OCI-LY7 (cell line): ENCODE results near the gene APEX2. TPM values are rescaled to one million over a fixed set of nuclear protein-coding genes. Genes with fewer than 3 reads are reported as not detected.

Source experiments
- BruUV-seq: library from RNA; stranded (reverse); fragments of 400-500 nt; replicated peaks from 2 replicates; lab custom pipeline; 2021; lab: Mats Ljungman, UMichigan
- CTCF ChIA-PET: fragments of 300-600 bp; sonication (Branson Sonifier 250); formaldehyde crosslinking; loops from one replicate; lab custom pipeline; 2022; ENCODE audit warnings: antibody characterized with exemption; ENCODE audit not compliant: unreplicated experiment; lab: Charles Lee
- POLR2A ChIA-PET: fragments of 300-600 bp; sonication (Branson Sonifier 250); formaldehyde crosslinking; loops from one replicate; lab custom pipeline; 2022; ENCODE audit warnings: antibody characterized with exemption; lab: Charles Lee
- DNase-seq: peaks from one replicate; pipeline ENCODE4 v3.0.0-alpha.2; 2015; ENCODE audit warnings: low spot score
- H2AFZ ChIP-seq: fragments of 200-600 bp; sonication (generic), shearing (Covaris generic); 2 replicates; pipeline ENCODE4 v1.6.1; 2014; ENCODE audit warnings: mild to moderate bottlenecking, antibody characterized with exemption, low read length, moderate library complexity
- H3K27ac ChIP-seq: fragments of 200-600 bp; sonication (generic); 2 replicates; pipeline ENCODE4 v1.5.1; 2014; ENCODE audit warnings: mixed run types, low read depth, mild to moderate bottlenecking, moderate library complexity, low read length, inconsistent platforms; ENCODE audit not compliant: poor library complexity, severe bottlenecking
- H3K36me3 ChIP-seq: fragments of 200-600 bp; sonication (generic); 2 replicates; pipeline ENCODE4 v1.6.1; 2014; ENCODE audit warnings: mild to moderate bottlenecking, antibody characterized with exemption, low read length, moderate library complexity, mixed read lengths; ENCODE audit not compliant: insufficient read depth
- H3K4me1 ChIP-seq: fragments of 200-600 bp; sonication (generic); 2 replicates; pipeline ENCODE4 v1.5.1; 2014; ENCODE audit warnings: mild to moderate bottlenecking, low read length; ENCODE audit not compliant: insufficient read depth, poor library complexity, severe bottlenecking
- H3K4me2 ChIP-seq: fragments of 200-600 bp; sonication (generic); 2 replicates; pipeline ENCODE4 v1.6.1; 2014; ENCODE audit warnings: mild to moderate bottlenecking, low read length
- H3K4me3 ChIP-seq: fragments of 200-600 bp; sonication (generic); 2 replicates; pipeline ENCODE4 v1.5.1; 2014; ENCODE audit warnings: mild to moderate bottlenecking, low read depth, low read length; ENCODE audit not compliant: poor library complexity, severe bottlenecking
- H3K79me2 ChIP-seq: fragments of 200-600 bp; sonication (generic); 2 replicates; pipeline ENCODE4 v1.6.1; 2016; ENCODE audit warnings: low read depth, mild to moderate bottlenecking, low read length, moderate library complexity, mixed read lengths; ENCODE audit not compliant: insufficient read depth
- H3K9me2 ChIP-seq: fragments of 200-600 bp; sonication (generic); 2 replicates; pipeline ENCODE4 v1.6.1; 2016; ENCODE audit warnings: mild to moderate bottlenecking, low read length, mixed read lengths; ENCODE audit not compliant: insufficient read depth
- H3K9me3 ChIP-seq: fragments of 200-600 bp; sonication (generic); 2 replicates; pipeline ENCODE4 v1.6.1; 2014; ENCODE audit warnings: mild to moderate bottlenecking, mixed run types, low read length, mixed read lengths
- H4K20me1 ChIP-seq: fragments of 200-600 bp; sonication (generic); 2 replicates; pipeline ENCODE4 v1.6.1; 2014; ENCODE audit warnings: mild to moderate bottlenecking, antibody characterized with exemption, low read length, moderate library complexity, mixed read lengths; ENCODE audit not compliant: insufficient read depth
- CTCF ChIP-seq: fragments of 200-600 bp; sonication (generic); conservative IDR thresholded peaks from 2 replicates; pipeline ENCODE4 v1.5.1; 2014; ENCODE audit warnings: mild to moderate bottlenecking, antibody characterized with exemption, low read length, moderate library complexity, mixed read lengths
- EZH2phosphoT487 ChIP-seq: fragments of 200-600 bp; sonication (generic); IDR thresholded peaks from 2 replicates; pipeline ENCODE4 v1.6.1; 2018; ENCODE audit warnings: low read depth, borderline replicate concordance, mild to moderate bottlenecking, mixed run types, antibody characterized with exemption, low read length, moderate library complexity, mixed read lengths
- intact Hi-C: fragments of 100-400 bp; cut with micrococcal nuclease; formaldehyde crosslinking; loops from one replicate; pipeline ENCODE4 v1.10.0; 2022; ENCODE audit not compliant: unreplicated experiment
- total RNA-seq, 2 experiments: library from RNA; depleted of rRNA in 1 of 2; stranded (reverse); fragments of >200 nt in 1 of 2; shearing (Covaris generic) in 1 of 2; gene quantifications; 2 replicates each; pipeline ENCODE4 v1.2.3, GENCODE V29; 2014 to 2022

APEX2 gene
- total RNA-seq, 2 experiments from 2014 or later, result 14.2 to 32.9 TPM

GRCh38 chrX:55026143-55026542, 26.0 kb downstream of the APEX2 start:
- no peaks in the 10 kb centered on the region for H3K36me3 ChIP-seq
- H2AFZ ChIP-seq, result no peak overlapping the region
- no TSS peak for BruUV-seq
- CTCF ChIA-PET, result no interaction called here
- no peak overlapping the region for H3K4me2 ChIP-seq
- no peak for TF ChIP-seq CTCF
- no peak for TF ChIP-seq EZH2phosphoT487
- H3K9me3 ChIP-seq, result no peaks in the 10 kb centered on the region
- H4K20me1 ChIP-seq, result no peaks in the 10 kb centered on the region
- no peaks in the 10 kb centered on the region for H3K4me1 ChIP-seq
- DNase-seq, result no peak
- H3K27ac ChIP-seq, result no peak overlapping the region
- no peaks in the 10 kb centered on the region for H3K9me2 ChIP-seq
- no peak overlapping the region for H3K4me3 ChIP-seq
- intact Hi-C loops, result no loop called here
- POLR2A ChIA-PET, result no interaction called here
- no peaks in the 10 kb centered on the region for H3K79me2 ChIP-seq

- Histone ChIP-seq H3K27ac (no peak overlapping the region), H3K9me2 (no peaks in the 10 kb centered on the region), H3K79me2 (no peaks in the 10 kb centered on the region), H3K36me3 (no peaks in the 10 kb centered on the region), H3K9me3 (no peaks in the 10 kb centered on the region), H3K4me1 (no peaks in the 10 kb centered on the region), H4K20me1 (no peaks in the 10 kb centered on the region), H3K4me3 (no peak overlapping the region), H3K4me2 (no peak overlapping the region), H2AFZ (no peak overlapping the region)
- no TSS peak for BruUV-seq
- intact Hi-C loops, result no loop called here
- ChIA-PET POLR2A (no interaction called here), CTCF (no interaction called here)
- DNase-seq, result no peak
- no peak for TF ChIP-seq CTCF
- no peak for TF ChIP-seq EZH2phosphoT487
Observed at GRCh38 chrX:55026840-55027239, 26.7 kb downstream of the APEX2 start.

GRCh38 chrX:55028040-55028439, 27.9 kb downstream of the APEX2 start:
- H3K9me3 ChIP-seq, result no peaks in the 10 kb centered on the region
- no peak overlapping the region for H3K4me2 ChIP-seq
- H4K20me1 ChIP-seq, result no peaks in the 10 kb centered on the region
- DNase-seq, result no peak
- H3K9me2 ChIP-seq, result no peaks in the 10 kb centered on the region
- ChIA-PET POLR2A (no interaction called here), CTCF (no interaction called here)
- H3K36me3 ChIP-seq, result no peaks in the 10 kb centered on the region
- no peak overlapping the region for H3K27ac ChIP-seq
- no peak overlapping the region for H3K4me3 ChIP-seq
- H2AFZ ChIP-seq, result no peak overlapping the region
- TF ChIP-seq CTCF (no peak), EZH2phosphoT487 (no peak)
- H3K4me1 ChIP-seq, result no peaks in the 10 kb centered on the region
- H3K79me2 ChIP-seq, result no peaks in the 10 kb centered on the region
- no TSS peak for BruUV-seq
- intact Hi-C loops, result no loop called here
